Gastroesophageal sphincter (tissue), 3 donors: ENCODE results near the gene TLE7.

Experiments
- EP300 ChIP-seq: sonication (generic); formaldehyde crosslinking; IDR thresholded peaks from one replicate; pipeline ENCODE4 v1.6.1; 2017; ENCODE audit warnings: antibody characterized with exemption, mild to moderate bottlenecking
- POLR2A ChIP-seq, 2 donors: fragments of 450-650 bp; IDR thresholded peaks; one replicate each; pipeline ENCODE4 v1.6.1; 2017; ENCODE audit warnings: antibody characterized with exemption in 2 of 2, mild to moderate bottlenecking in 2 of 2, moderate library complexity in 1 of 2
- POLR2AphosphoS5 ChIP-seq: sonication (generic); formaldehyde crosslinking; IDR thresholded peaks from one replicate; pipeline ENCODE4 v1.6.1; 2017; ENCODE audit warnings: antibody characterized with exemption
- TF ChIP-seq, protein P1 (sequence below), 4 experiments: fragments of 200-600 bp in 2 of 4; fragments of 450-650 bp in 2 of 4; sonication (generic) in 1 of 4; IDR thresholded peaks; one replicate each; pipeline ENCODE4 v1.5.1; 2017 to 2019; ENCODE audit warnings: antibody characterized with exemption in 4 of 4, mild to moderate bottlenecking in 2 of 4, moderate library complexity in 2 of 4

GRCh38 chr16:71482569-71482968 is 40.7 kb upstream of the TLE7 start:
- TF ChIP-seq, protein P1, sequence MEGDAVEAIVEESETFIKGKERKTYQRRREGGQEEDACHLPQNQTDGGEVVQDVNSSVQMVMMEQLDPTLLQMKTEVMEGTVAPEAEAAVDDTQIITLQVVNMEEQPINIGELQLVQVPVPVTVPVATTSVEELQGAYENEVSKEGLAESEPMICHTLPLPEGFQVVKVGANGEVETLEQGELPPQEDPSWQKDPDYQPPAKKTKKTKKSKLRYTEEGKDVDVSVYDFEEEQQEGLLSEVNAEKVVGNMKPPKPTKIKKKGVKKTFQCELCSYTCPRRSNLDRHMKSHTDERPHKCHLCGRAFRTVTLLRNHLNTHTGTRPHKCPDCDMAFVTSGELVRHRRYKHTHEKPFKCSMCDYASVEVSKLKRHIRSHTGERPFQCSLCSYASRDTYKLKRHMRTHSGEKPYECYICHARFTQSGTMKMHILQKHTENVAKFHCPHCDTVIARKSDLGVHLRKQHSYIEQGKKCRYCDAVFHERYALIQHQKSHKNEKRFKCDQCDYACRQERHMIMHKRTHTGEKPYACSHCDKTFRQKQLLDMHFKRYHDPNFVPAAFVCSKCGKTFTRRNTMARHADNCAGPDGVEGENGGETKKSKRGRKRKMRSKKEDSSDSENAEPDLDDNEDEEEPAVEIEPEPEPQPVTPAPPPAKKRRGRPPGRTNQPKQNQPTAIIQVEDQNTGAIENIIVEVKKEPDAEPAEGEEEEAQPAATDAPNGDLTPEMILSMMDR (IDR thresholded peaks at IDR 0.05) = no peak
- TF ChIP-seq POLR2A (IDR thresholded peaks at IDR 0.05) (no peak), EP300 (no peak), POLR2AphosphoS5 (no peak)
